Left lung (tissue), 10 donors: ENCODE measurements around the gene ING3. TPM values are rescaled to one million over a fixed set of nuclear protein-coding genes. Genes with fewer than 3 reads are reported as not detected.

Experiments used
- ATAC-seq: fragments of 200-7000 bp; cut with Tn5 transposase; one replicate; pipeline ENCODE4 v1.9.1; 2020; ENCODE audit warnings: moderate library complexity
- DNase-seq, 4 donors: peaks; one replicate each; pipeline ENCODE4 v3.0.0-alpha.2; 2013 to 2020
- H3K27ac ChIP-seq, 2 donors: fragments of 200-600 bp; sonication (generic) in 1 of 2; one replicate each; pipeline versions ENCODE4 v1.5.0 to v1.8.0; 2020 to 2021
- H3K27me3 ChIP-seq, 2 donors: fragments of 200-600 bp; sonication (generic) in 1 of 2; one replicate each; pipeline versions ENCODE4 v1.5.0 to v1.8.0; 2020 to 2021
- H3K36me3 ChIP-seq, 2 donors: fragments of 200-600 bp; sonication (generic) in 1 of 2; one replicate each; pipeline versions ENCODE4 v1.5.0 to v1.8.0; 2020 to 2021
- H3K4me1 ChIP-seq, 2 donors: fragments of 200-600 bp; one replicate each; pipeline ENCODE4 v1.8.0; 2021
- H3K4me3 ChIP-seq, 2 donors: fragments of 200-600 bp; sonication (generic) in 1 of 2; one replicate each; pipeline versions ENCODE4 v1.5.0 to v1.8.0; 2020 to 2021; ENCODE audit warnings: mild to moderate bottlenecking in 1 of 2
- H3K9me3 ChIP-seq, 2 donors: fragments of 200-600 bp; sonication (generic) in 1 of 2; one replicate each; pipeline versions ENCODE4 v1.5.0 to v1.8.0; 2020 to 2021
- intact Hi-C, 2 donors: fragments of 100-400 bp; cut with DNase I; formaldehyde crosslinking; loops; one replicate each; pipeline versions ENCODE4 v1.11.2 to v1.14.2; 2022
- polyA plus RNA-seq, 6 donors: library from polyadenylated mRNA; unstranded; fragments of 120-200 nt; gene quantifications; one replicate each; pipeline ENCODE4 v1.2.1, GENCODE V29; 2013; ENCODE audit not compliant: insufficient read length in 6 of 6
- total RNA-seq, 2 donors: library from RNA; stranded (reverse); fragmentation: NEBNext Ultra II Directional; extraction: Animal tissue kit (Norgen Biotek cat#: 25700); gene quantifications; one replicate each; pipeline ENCODE4 v1.2.1, GENCODE V29; 2021
- TF ChIP-seq, protein P1 (sequence below), 2 donors: fragments of 200-600 bp; sonication (generic) in 1 of 2; IDR thresholded peaks; one replicate each; pipeline versions ENCODE4 v1.5.0 to v1.8.0; 2021; ENCODE audit warnings: antibody characterized with exemption in 2 of 2
- donor health status: DM: no; HTN: yes; CAD: no.
- donor health status: DM: no; HTN: no; CAD: no.

The ING3 gene
- total and polyA plus RNA-seq, 8 donors, result 13.1 to 40.6 (median 34.5) TPM

DNA sequence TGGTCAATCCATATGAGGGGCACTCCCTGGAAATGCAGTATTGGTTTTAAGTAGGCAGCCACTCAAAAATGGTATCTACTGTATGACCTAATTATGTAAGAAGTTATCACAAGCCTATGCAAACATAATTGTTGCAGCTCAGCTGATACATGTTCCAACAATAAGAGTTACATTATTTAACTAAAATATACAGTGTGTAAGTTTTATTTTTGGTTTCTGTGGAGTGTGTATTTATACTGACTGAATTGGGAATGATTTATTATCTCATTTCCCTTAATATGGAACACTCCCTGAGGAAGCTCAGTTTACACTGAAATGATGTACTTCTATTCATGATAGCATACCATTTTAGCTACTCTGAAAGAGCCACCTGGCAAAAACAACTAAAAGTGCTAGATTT, 2.6 kb upstream of the ING3 start:
- TF ChIP-seq, protein P1, sequence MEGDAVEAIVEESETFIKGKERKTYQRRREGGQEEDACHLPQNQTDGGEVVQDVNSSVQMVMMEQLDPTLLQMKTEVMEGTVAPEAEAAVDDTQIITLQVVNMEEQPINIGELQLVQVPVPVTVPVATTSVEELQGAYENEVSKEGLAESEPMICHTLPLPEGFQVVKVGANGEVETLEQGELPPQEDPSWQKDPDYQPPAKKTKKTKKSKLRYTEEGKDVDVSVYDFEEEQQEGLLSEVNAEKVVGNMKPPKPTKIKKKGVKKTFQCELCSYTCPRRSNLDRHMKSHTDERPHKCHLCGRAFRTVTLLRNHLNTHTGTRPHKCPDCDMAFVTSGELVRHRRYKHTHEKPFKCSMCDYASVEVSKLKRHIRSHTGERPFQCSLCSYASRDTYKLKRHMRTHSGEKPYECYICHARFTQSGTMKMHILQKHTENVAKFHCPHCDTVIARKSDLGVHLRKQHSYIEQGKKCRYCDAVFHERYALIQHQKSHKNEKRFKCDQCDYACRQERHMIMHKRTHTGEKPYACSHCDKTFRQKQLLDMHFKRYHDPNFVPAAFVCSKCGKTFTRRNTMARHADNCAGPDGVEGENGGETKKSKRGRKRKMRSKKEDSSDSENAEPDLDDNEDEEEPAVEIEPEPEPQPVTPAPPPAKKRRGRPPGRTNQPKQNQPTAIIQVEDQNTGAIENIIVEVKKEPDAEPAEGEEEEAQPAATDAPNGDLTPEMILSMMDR (IDR thresholded peaks at IDR 0.05), result no peak
- no peak overlapping the region for H3K27ac ChIP-seq
- intact Hi-C loops, result loop anchor here in 1 of 2 donors (10.0 kb wide), 1 partner anchor 153 kb away; no protein-coding TSS in a partner anchor
- H3K4me3 ChIP-seq, result no peak overlapping the region
- ATAC-seq (no peak), DNase-seq (no peak)
- peaks cover 8 to 23% of the 10 kb centered on the region in 2 donors for H3K4me1 ChIP-seq
- no peaks in the 10 kb centered on the region for H3K9me3 ChIP-seq
- no peaks in the 10 kb centered on the region for H3K36me3 ChIP-seq
- H3K27me3 ChIP-seq, result no peaks in the 10 kb centered on the region

DNA sequence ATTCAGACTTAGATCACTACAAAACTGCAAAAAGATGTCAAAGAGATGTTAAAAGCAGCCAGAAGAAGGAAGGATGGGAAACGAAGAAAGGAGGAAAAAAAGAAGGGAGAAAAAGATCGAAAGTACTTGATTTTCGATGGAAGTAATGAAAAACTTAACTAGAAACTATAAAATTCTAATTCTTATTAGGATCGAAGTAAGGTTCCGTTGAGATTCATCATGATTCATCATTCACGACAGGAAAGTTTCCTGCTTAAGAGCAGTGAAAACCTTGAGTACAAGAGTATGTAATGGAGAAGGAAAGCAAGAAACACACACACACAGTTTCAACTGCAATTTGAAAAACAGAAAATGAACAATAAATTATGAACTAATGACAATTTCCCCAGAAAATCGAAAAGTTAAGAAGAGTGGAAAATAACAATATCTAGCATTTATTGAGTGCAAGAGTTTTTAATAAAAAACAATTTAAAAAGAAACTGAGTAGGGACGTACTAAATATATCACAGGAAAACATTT, 1.1 kb upstream of the ING3 start:
- H3K36me3 ChIP-seq, result peaks cover 0 to 12% of the 10 kb centered on the region in 2 donors
- no peaks in the 10 kb centered on the region for H3K27me3 ChIP-seq
- H3K27ac ChIP-seq, result no peak overlapping the region
- peaks cover 8 to 23% of the 10 kb centered on the region in 2 donors for H3K4me1 ChIP-seq
- H3K9me3 ChIP-seq, result no peaks in the 10 kb centered on the region
- peak overlapping the region; percentile 42 to 62 for H3K4me3 ChIP-seq
- TF ChIP-seq, protein P1 (IDR thresholded peaks at IDR 0.05), result no peak
- DNase-seq (no peak), ATAC-seq (no peak)
- intact Hi-C loops, result loop anchor here in 1 of 2 donors (10.0 kb wide), 1 partner anchor 155 kb away; no protein-coding TSS in a partner anchor

DNA sequence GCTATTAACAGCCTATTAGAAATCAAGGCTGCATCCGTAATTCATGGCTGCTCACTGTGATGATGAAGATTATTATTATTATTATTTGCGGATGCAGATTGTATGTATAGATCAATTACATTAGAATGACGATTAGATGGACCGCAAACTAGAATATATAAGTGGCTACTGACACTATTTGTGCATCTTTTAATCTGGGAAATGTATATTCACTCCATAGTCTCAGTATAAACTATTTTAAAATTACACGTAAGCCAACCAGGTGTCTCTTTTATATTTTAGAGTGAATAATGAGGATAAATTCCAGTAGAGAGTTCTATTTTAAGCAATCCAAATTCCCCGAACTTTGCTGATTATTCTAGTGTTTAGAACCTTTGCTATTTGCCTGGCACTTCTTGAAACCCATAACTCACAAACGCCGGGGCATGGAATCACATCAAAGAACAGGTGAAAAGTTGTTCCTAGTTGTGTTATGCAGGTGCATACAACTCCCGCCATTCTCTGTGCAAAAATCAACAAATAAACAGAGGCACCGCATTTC, 509 bp upstream of the ING3 start:
- peaks cover 0 to 18% of the 10 kb centered on the region in 2 donors for H3K36me3 ChIP-seq
- no peak for DNase-seq
- H3K4me3 ChIP-seq, result peak overlapping the region; percentile 42 to 62
- no peaks in the 10 kb centered on the region for H3K9me3 ChIP-seq
- H3K27ac ChIP-seq, result peak overlapping the region in 1 of 2 donors; percentile 97
- TF ChIP-seq, protein P1 (IDR thresholded peaks at IDR 0.05), result no peak
- ATAC-seq, result no peak
- no peaks in the 10 kb centered on the region for H3K27me3 ChIP-seq
- H3K4me1 ChIP-seq, result peaks cover 8 to 23% of the 10 kb centered on the region in 2 donors
- intact Hi-C loops, result loop anchor here in 1 of 2 donors (10.0 kb wide), 1 partner anchor 155 kb away; no protein-coding TSS in a partner anchor

DNA sequence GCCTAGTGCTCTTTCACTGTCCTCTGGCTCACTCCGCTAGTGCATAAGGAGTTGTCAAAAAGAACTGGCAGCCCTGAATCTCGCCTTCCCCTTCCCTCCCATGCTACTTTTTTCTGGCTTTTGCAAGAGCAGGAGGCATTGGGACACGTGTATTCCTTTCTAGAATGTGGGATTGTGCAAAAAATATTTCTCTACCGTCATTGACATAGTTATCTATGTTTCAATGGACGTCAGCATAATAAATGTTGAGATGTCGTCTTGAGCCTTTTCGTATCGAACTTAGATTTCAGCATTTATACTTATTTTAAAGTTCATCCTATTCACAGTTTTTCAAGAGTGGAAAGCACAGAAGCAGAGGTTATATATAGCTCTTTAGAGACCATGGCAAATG, 727 bp downstream of the ING3 start:
- Histone ChIP-seq H3K36me3 (peaks cover 0 to 30% of the 10 kb centered on the region in 2 donors), H3K27me3 (no peaks in the 10 kb centered on the region), H3K4me3 (peak overlapping the region; percentile 52 to 62), H3K4me1 (peaks cover 8 to 23% of the 10 kb centered on the region in 2 donors), H3K27ac (peak overlapping the region; percentile 94 to 97), H3K9me3 (no peaks in the 10 kb centered on the region)
- no peak for DNase-seq
- no peak for ATAC-seq
- TF ChIP-seq, protein P1 (IDR thresholded peaks at IDR 0.05), result no peak
- intact Hi-C loops, result no loop called here

DNA sequence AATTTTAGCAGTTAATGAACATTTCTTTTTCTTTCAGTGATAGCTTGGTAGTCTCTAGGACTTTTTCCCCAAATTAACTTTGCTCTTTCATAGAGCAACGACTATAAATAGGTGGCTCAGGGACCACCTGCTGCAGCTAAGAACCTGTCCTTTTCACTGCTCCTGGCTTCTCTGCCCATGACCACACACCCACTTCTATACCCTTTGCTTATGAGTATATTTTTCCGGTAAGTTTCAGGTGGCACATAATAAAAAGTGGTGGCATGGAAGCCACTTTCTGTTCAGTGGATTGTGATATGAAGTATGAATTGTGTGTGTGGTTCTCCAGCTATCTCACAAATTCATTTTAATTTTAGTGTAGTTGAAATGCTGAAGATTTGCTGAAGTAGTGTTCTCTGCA, 1.2 kb downstream of the ING3 start:
- no peak for DNase-seq
- peak overlapping the region; percentile 52 to 62 for H3K4me3 ChIP-seq
- peak overlapping the region in 1 of 2 donors; percentile 97 for H3K27ac ChIP-seq
- H3K27me3 ChIP-seq, result no peaks in the 10 kb centered on the region
- H3K9me3 ChIP-seq, result no peaks in the 10 kb centered on the region
- ATAC-seq, result no peak
- H3K36me3 ChIP-seq, result peaks cover 0 to 36% of the 10 kb centered on the region in 2 donors
- intact Hi-C loops, result no loop called here
- TF ChIP-seq, protein P1 (IDR thresholded peaks at IDR 0.05), result no peak
- peaks cover 8 to 23% of the 10 kb centered on the region in 2 donors for H3K4me1 ChIP-seq
